A549 (cell line): ENCODE measurements around the gene ATP10B. TPM values are rescaled to one million over a fixed set of nuclear protein-coding genes. Genes with fewer than 3 reads are reported as not detected.

Experiments used
- ATAC-seq, 2 experiments: fragments of 200-7000 bp in 1 of 2; fragments of >200 bp in 1 of 2; cut with Nextera tagmentation in 1 of 2; cut with Tn5 transposase in 1 of 2; 3 replicates each; pipeline versions ENCODE4 v1.8.0 to v1.9.1; 2018 to 2020; ENCODE audit warnings: mild to moderate bottlenecking in 1 of 2, moderate library complexity in 1 of 2
- CTCF ChIA-PET: fragments of 300-600 bp; sonication (Branson Sonifier 250); formaldehyde crosslinking; extraction: SDS; loops from one replicate; lab custom pipeline; 2021; ENCODE audit warnings: antibody characterized with exemption, inconsistent platforms; lab: Yijun Ruan, JAX
- POLR2A ChIA-PET: fragments of 350-600 bp; formaldehyde crosslinking; extraction: SDS; loops from one replicate; lab custom pipeline; 2021; ENCODE audit warnings: antibody characterized with exemption, inconsistent platforms; lab: Yijun Ruan, JAX
- DNase-seq, 2 experiments: peaks; one replicate each; pipeline versions ENCODE4 v3.0.0 to v3.0.0-alpha.2; 2011 to 2016; ENCODE audit warnings: low read depth in 1 of 2, low spot score in 1 of 2
- FAIRE-seq: peaks from 2 replicates; lab custom pipeline; 2011; peaks lifted over from hg19 to GRCh38; lab: Jason Lieb, UNC
- H3K27ac ChIP-seq, 2 experiments: fragments of >200 bp; sonication (Bioruptor Twin); formaldehyde crosslinking; 3 replicates each; pipeline ENCODE4 v1.5.1; 2016 to 2017
- H3K4me1 ChIP-seq: fragments of >200 bp; sonication (Bioruptor Twin); formaldehyde crosslinking; 3 replicates; pipeline ENCODE4 v1.6.1; 2016
- H3K4me2 ChIP-seq: fragments of >200 bp; sonication (Bioruptor Twin); formaldehyde crosslinking; 3 replicates; pipeline ENCODE4 v1.6.1; 2016
- H3K4me3 ChIP-seq: fragments of >200 bp; sonication (Bioruptor Twin); formaldehyde crosslinking; 3 replicates; pipeline ENCODE4 v1.5.1; 2016
- H3K9me3 ChIP-seq: fragments of >200 bp; sonication (Bioruptor Twin); formaldehyde crosslinking; 3 replicates; pipeline ENCODE4 v1.6.1; 2016
- CBX2 ChIP-seq: fragments of 200-600 bp; sonication (generic); IDR thresholded peaks from 2 replicates; pipeline ENCODE4 v1.6.1; 2016; ENCODE audit warnings: low read depth, mild to moderate bottlenecking, borderline replicate concordance
- CBX8 ChIP-seq: fragments of 200-600 bp; sonication (generic); IDR thresholded peaks from 2 replicates; pipeline ENCODE4 v1.6.1; 2016
- CEBPB ChIP-seq, 2 experiments: fragments of >200 bp in 1 of 2; sonication (Bioruptor Twin) in 1 of 2; formaldehyde crosslinking in 1 of 2; IDR thresholded peaks; 2 replicates each; pipeline ENCODE4 v1.6.1; 2012 to 2016
- CHD2 ChIP-seq: fragments of 150-350 bp; IDR thresholded peaks from 2 replicates; pipeline ENCODE4 v1.6.1; 2014; ENCODE audit warnings: low read length; ENCODE audit not compliant: partially characterized antibody
- EHF ChIP-seq: fragments of 250-450 bp; sonication (Bioruptor Pico); IDR thresholded peaks from 2 replicates; pipeline ENCODE4 v1.5.0; 2020; ENCODE audit warnings: mild to moderate bottlenecking
- EP300 ChIP-seq, 2 experiments: fragments of >200 bp; sonication (Bioruptor Twin); formaldehyde crosslinking; IDR thresholded peaks; 2 replicates in 1 of 2; 3 replicates in 1 of 2; pipeline ENCODE4 v1.6.1; 2016 to 2017
- ESRRA ChIP-seq: fragments of 150-350 bp; IDR thresholded peaks from 2 replicates; pipeline ENCODE4 v1.6.1; 2014; ENCODE audit warnings: mild to moderate bottlenecking, low read length, borderline replicate concordance
- FOSL2 ChIP-seq, 2 experiments: fragments of 450-650 bp in 1 of 2; fragments of >200 bp in 1 of 2; sonication (Bioruptor Twin) in 1 of 2; formaldehyde crosslinking; IDR thresholded peaks; 2 replicates each; pipeline versions ENCODE4 v1.5.0 to v1.6.1; 2016 to 2020; ENCODE audit warnings: mild to moderate bottlenecking in 1 of 2, moderate library complexity in 1 of 2
- FOXS1 ChIP-seq: fragments of 250-450 bp; sonication (Bioruptor Pico); IDR thresholded peaks from 2 replicates; pipeline ENCODE4 v1.5.0; 2020; ENCODE audit warnings: mild to moderate bottlenecking, moderate library complexity
- HEYL ChIP-seq: fragments of 250-450 bp; sonication (Bioruptor Pico); IDR thresholded peaks from 2 replicates; pipeline ENCODE4 v1.8.0; 2021; ENCODE audit warnings: mild to moderate bottlenecking, moderate library complexity
- HOXB13 ChIP-seq: fragments of 250-450 bp; sonication (Bioruptor Pico); IDR thresholded peaks from 2 replicates; pipeline ENCODE4 v1.5.0; 2020; ENCODE audit warnings: low read depth, mild to moderate bottlenecking, moderate library complexity
- HOXB5 ChIP-seq: fragments of 250-450 bp; sonication (Bioruptor Pico); IDR thresholded peaks from 2 replicates; pipeline ENCODE4 v1.5.0; 2020; ENCODE audit warnings: mild to moderate bottlenecking, moderate library complexity
- JUN ChIP-seq, 2 experiments: fragments of >200 bp; sonication (Bioruptor Twin); formaldehyde crosslinking; IDR thresholded peaks; 2 replicates in 1 of 2; 3 replicates in 1 of 2; pipeline ENCODE4 v1.6.1; 2016 to 2017
- JUNB ChIP-seq: fragments of >200 bp; sonication (Bioruptor Twin); formaldehyde crosslinking; IDR thresholded peaks from 2 replicates; pipeline ENCODE4 v1.6.1; 2016
- KDM1A ChIP-seq: fragments of 200-600 bp; sonication (generic); IDR thresholded peaks from 2 replicates; pipeline ENCODE4 v1.6.1; 2016; ENCODE audit warnings: low read depth, mild to moderate bottlenecking
- KDM5A ChIP-seq: fragments of 200-600 bp; sonication (generic); IDR thresholded peaks from 2 replicates; pipeline ENCODE4 v1.6.1; 2016; ENCODE audit warnings: antibody characterized with exemption, mild to moderate bottlenecking
- MAZ ChIP-seq: fragments of 150-350 bp; IDR thresholded peaks from 2 replicates; pipeline ENCODE4 v1.6.1; 2014; ENCODE audit warnings: antibody characterized with exemption, low read depth, low read length, borderline replicate concordance
- NFE2L2 ChIP-seq: fragments of 150-350 bp; conservative IDR thresholded peaks from 2 replicates; pipeline ENCODE4 v1.6.1; 2014; ENCODE audit warnings: low read length
- NR3C1 ChIP-seq: fragments of >200 bp; sonication (Bioruptor Twin); formaldehyde crosslinking; IDR thresholded peaks from 3 replicates; pipeline ENCODE4 v1.6.1; 2017
- POLR2A ChIP-seq: IDR thresholded peaks from 2 replicates; pipeline ENCODE4 v1.6.1; 2012; ENCODE audit warnings: mild to moderate bottlenecking, low read length
- POLR2AphosphoS2 ChIP-seq: conservative IDR thresholded peaks from 2 replicates; pipeline ENCODE4 v1.6.1; 2012; ENCODE audit warnings: low read length, improper control_type of control experiment, inconsistent platforms
- RNF2 ChIP-seq: fragments of 200-600 bp; sonication (generic); IDR thresholded peaks from 2 replicates; pipeline ENCODE4 v1.6.1; 2016; ENCODE audit warnings: low read depth, mild to moderate bottlenecking, antibody characterized with exemption, moderate library complexity, borderline replicate concordance
- SMC3 ChIP-seq: fragments of >200 bp; sonication (Bioruptor Twin); formaldehyde crosslinking; IDR thresholded peaks from 3 replicates; pipeline ENCODE4 v1.6.1; 2018; ENCODE audit warnings: inconsistent platforms
- SREBF2 ChIP-seq: fragments of 450-650 bp; IDR thresholded peaks from 2 replicates; pipeline ENCODE4 v1.6.1; 2014; ENCODE audit warnings: mild to moderate bottlenecking, moderate library complexity
- TP53 ChIP-seq: fragments of 250-450 bp; sonication (Bioruptor Pico); IDR thresholded peaks from 2 replicates; pipeline ENCODE4 v1.5.0; 2021; ENCODE audit warnings: mild to moderate bottlenecking, moderate library complexity
- ZSCAN20 ChIP-seq: fragments of 250-450 bp; sonication (Bioruptor Pico); IDR thresholded peaks from 2 replicates; pipeline ENCODE4 v1.8.0; 2022; ENCODE audit warnings: mild to moderate bottlenecking, moderate library complexity
- WGBS: methylation state at CpG from one replicate; pipeline ENCODE4 v1.1.6; 2017; ENCODE audit errors: missing lambda C conversion rate; 5-methylcytosine and 5-hydroxymethylcytosine counted together
- polyA plus RNA-seq, 4 experiments: library from polyadenylated mRNA; depleted of rRNA in 3 of 4; stranded (reverse); fragments of >200 nt; fragmentation: RNase III in 1 of 4; extraction: RNeasy Plus Mini Kit Qiagen cat#74134 plus additional on column Dnase treatment in 1 of 4; gene quantifications; 2 replicates in 3 of 4; 3 replicates in 1 of 4; pipeline ENCODE4 v1.2.3, GENCODE V29; 2011 to 2017
- TF ChIP-seq, protein P1 (sequence below): fragments of >200 bp; sonication (Bioruptor Twin); formaldehyde crosslinking; IDR thresholded peaks from 3 replicates; pipeline ENCODE4 v1.6.1; 2016
- TF ChIP-seq, protein P2 (sequence below): IDR thresholded peaks from 2 replicates; pipeline ENCODE4 v1.6.1; 2012
- TF ChIP-seq, protein P3 (sequence below): fragments of 450-650 bp; IDR thresholded peaks from 2 replicates; pipeline ENCODE4 v1.6.1; 2014; ENCODE audit warnings: antibody characterized with exemption
- TF ChIP-seq, protein P4 (sequence below): fragments of >200 bp; sonication (Bioruptor Twin); formaldehyde crosslinking; IDR thresholded peaks from 3 replicates; pipeline ENCODE4 v1.5.1; 2016
- TF ChIP-seq, protein P5 (sequence below): fragments of 250-450 bp; sonication (Bioruptor Pico); IDR thresholded peaks from 2 replicates; pipeline ENCODE4 v1.5.0; 2021; ENCODE audit warnings: mild to moderate bottlenecking, moderate library complexity, borderline replicate concordance

ATP10B gene
- polyA plus RNA-seq, 2 of the 4 experiments (the other 2 are of a cell fraction): not detected

DNA sequence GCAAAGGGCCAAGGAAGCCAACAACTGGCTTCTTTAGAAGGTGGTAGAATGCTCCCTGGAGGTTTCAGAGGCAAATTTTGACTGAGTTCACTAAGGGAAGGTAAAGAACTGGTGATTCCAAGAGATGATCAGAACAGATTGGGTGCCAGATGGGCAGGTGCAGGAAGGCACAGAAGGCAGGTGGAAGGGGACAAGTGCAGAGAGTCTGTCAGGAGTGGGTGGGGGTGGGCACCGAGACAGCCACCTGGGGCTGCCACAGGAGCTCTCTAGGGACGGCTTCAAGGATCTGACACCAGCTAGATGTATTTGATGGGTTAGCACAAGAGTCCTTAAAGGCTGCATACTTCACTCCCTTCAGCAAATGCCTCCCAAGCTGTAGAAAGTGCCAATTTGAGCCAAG is 223.0 kb downstream of the ATP10B start:
- WGBS: 5% methylated on average over 2 of the region's 2 CpGs
- ATAC-seq: no peak

DNA sequence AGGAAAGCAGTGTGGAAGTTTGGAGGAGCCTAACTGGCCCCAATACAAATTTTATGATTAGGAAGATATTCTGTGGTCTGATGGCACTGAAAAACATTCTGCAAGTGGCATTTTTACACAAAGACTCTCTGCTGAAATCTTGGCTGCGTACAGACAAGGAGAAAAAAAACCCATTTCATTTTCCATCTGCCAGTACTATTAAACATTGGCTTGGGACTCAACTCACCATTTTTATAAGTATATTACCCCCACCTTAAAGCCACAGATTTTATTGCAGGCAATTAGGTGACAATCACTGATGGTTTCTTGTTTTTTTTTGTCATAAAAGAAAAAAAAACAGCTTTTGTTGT is 223.4 kb downstream of the ATP10B start:
- POLR2A ChIA-PET: no interaction called here
- ATAC-seq (no peak), FAIRE-seq (no peak), DNase-seq (no peak)
- Histone ChIP-seq H3K27ac (no peak overlapping the region), H3K9me3 (no peaks in the 10 kb centered on the region), H3K4me2 (no peak overlapping the region), H3K4me1 (no peaks in the 10 kb centered on the region), H3K4me3 (no peak overlapping the region)
- WGBS: 0% methylated on average over 1 of the region's 1 CpG
- CTCF ChIA-PET: interaction anchor here (0.9 kb wide), 1 partner anchor 189 kb away, joined by 3 read pairs; no protein-coding TSS in a partner anchor
- TF ChIP-seq POLR2AphosphoS2 (no peak), HOXB5 (CRISPR knock-in tag) (no peak), JUNB (no peak), SMC3 (no peak), SREBF2 (no peak), EP300 (IDR thresholded peaks at IDR 0.05) (no peak), FOSL2 (IDR thresholded peaks at IDR 0.05) (no peak), FOSL2 (CRISPR knock-in tag; IDR thresholded peaks at IDR 0.05) (no peak), CEBPB (IDR thresholded peaks at IDR 0.05) (no peak), HOXB13 (no peak), TP53 (CRISPR knock-in tag) (no peak), MAZ (no peak), KDM1A (no peak), CBX2 (no peak), RNF2 (no peak)
- TF ChIP-seq, protein P1, sequence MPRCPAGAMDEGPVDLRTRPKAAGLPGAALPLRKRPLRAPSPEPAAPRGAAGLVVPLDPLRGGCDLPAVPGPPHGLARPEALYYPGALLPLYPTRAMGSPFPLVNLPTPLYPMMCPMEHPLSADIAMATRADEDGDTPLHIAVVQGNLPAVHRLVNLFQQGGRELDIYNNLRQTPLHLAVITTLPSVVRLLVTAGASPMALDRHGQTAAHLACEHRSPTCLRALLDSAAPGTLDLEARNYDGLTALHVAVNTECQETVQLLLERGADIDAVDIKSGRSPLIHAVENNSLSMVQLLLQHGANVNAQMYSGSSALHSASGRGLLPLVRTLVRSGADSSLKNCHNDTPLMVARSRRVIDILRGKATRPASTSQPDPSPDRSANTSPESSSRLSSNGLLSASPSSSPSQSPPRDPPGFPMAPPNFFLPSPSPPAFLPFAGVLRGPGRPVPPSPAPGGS: no peak
- TF ChIP-seq, protein P2, sequence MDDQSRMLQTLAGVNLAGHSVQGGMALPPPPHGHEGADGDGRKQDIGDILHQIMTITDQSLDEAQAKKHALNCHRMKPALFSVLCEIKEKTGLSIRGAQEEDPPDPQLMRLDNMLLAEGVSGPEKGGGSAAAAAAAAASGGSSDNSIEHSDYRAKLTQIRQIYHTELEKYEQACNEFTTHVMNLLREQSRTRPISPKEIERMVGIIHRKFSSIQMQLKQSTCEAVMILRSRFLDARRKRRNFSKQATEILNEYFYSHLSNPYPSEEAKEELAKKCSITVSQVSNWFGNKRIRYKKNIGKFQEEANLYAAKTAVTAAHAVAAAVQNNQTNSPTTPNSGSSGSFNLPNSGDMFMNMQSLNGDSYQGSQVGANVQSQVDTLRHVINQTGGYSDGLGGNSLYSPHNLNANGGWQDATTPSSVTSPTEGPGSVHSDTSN: no peak

More for the DNA sequence above, 223.0 kb downstream of the ATP10B start:
- ChIA-PET POLR2A (no interaction called here), CTCF (interaction anchor here (0.5 to 0.9 kb wide), 2 partner anchors 57 to 190 kb away, joined by 3 read pairs; no protein-coding TSS in a partner anchor)
- Histone ChIP-seq H3K9me3 (no peaks in the 10 kb centered on the region), H3K4me3 (no peak overlapping the region), H3K4me2 (no peak overlapping the region), H3K4me1 (no peaks in the 10 kb centered on the region), H3K27ac (no peak overlapping the region)
- DNase-seq (no peak), FAIRE-seq (no peak)
- TF ChIP-seq POLR2AphosphoS2 (no peak), ZSCAN20 (CRISPR knock-in tag) (no peak), CEBPB (IDR thresholded peaks at IDR 0.05) (no peak), ESRRA (no peak), CHD2 (no peak), FOXS1 (CRISPR knock-in tag) (no peak), KDM5A (no peak), CBX8 (no peak), HEYL (CRISPR knock-in tag) (no peak), JUN (IDR thresholded peaks at IDR 0.05) (no peak), NFE2L2 (no peak), RNF2 (no peak), POLR2A (no peak), NR3C1 (no peak), HOXB5 (CRISPR knock-in tag) (no peak), EHF (no peak)
- TF ChIP-seq, protein P1: no peak
- TF ChIP-seq, protein P3, sequence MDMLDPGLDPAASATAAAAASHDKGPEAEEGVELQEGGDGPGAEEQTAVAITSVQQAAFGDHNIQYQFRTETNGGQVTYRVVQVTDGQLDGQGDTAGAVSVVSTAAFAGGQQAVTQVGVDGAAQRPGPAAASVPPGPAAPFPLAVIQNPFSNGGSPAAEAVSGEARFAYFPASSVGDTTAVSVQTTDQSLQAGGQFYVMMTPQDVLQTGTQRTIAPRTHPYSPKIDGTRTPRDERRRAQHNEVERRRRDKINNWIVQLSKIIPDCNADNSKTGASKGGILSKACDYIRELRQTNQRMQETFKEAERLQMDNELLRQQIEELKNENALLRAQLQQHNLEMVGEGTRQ: no peak
- TF ChIP-seq, protein P4, sequence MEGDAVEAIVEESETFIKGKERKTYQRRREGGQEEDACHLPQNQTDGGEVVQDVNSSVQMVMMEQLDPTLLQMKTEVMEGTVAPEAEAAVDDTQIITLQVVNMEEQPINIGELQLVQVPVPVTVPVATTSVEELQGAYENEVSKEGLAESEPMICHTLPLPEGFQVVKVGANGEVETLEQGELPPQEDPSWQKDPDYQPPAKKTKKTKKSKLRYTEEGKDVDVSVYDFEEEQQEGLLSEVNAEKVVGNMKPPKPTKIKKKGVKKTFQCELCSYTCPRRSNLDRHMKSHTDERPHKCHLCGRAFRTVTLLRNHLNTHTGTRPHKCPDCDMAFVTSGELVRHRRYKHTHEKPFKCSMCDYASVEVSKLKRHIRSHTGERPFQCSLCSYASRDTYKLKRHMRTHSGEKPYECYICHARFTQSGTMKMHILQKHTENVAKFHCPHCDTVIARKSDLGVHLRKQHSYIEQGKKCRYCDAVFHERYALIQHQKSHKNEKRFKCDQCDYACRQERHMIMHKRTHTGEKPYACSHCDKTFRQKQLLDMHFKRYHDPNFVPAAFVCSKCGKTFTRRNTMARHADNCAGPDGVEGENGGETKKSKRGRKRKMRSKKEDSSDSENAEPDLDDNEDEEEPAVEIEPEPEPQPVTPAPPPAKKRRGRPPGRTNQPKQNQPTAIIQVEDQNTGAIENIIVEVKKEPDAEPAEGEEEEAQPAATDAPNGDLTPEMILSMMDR: no peak
- TF ChIP-seq, protein P5, sequence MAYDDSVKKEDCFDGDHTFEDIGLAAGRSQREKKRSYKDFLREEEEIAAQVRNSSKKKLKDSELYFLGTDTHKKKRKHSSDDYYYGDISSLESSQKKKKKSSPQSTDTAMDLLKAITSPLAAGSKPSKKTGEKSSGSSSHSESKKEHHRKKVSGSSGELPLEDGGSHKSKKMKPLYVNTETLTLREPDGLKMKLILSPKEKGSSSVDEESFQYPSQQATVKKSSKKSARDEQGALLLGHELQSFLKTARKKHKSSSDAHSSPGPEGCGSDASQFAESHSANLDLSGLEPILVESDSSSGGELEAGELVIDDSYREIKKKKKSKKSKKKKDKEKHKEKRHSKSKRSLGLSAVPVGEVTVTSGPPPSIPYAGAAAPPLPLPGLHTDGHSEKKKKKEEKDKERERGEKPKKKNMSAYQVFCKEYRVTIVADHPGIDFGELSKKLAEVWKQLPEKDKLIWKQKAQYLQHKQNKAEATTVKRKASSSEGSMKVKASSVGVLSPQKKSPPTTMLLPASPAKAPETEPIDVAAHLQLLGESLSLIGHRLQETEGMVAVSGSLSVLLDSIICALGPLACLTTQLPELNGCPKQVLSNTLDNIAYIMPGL (CRISPR knock-in tag): no peak
